Astrocyte (in vitro differentiated cells and primary cell): ENCODE measurements around the gene DNAH5.
A peak's percentile ranks its signal among the peaks of the same experiment; 100 is the strongest.

Experiments
- CTCF ChIP-seq: IDR thresholded peaks from 2 replicates; pipeline ENCODE4 v1.5.1; 2011; ENCODE audit warnings: low read depth, mild to moderate bottlenecking, inconsistent platforms, low read length, moderate library complexity; ENCODE audit not compliant: insufficient read depth
- EZH2 ChIP-seq: IDR thresholded peaks from 2 replicates; pipeline ENCODE4 v1.6.1; 2012; ENCODE audit warnings: mild to moderate bottlenecking, low read length, inconsistent platforms; ENCODE audit not compliant: insufficient read depth

GRCh38 chr5:13660072-13660471 lies 284.4 kb downstream of the DNAH5 start:
- peak; percentile 5 for TF ChIP-seq CTCF
- no peak for TF ChIP-seq EZH2
